Esophagus muscularis mucosa (tissue), 4 donors: Measurements from ENCODE around the gene ST3GAL3. TPM values are rescaled to one million over a fixed set of nuclear protein-coding genes. Genes with fewer than 3 reads are reported as not detected.

Source experiments
- DNase-seq: peaks from one replicate; pipeline ENCODE4 v3.0.0-alpha.2; 2017; ENCODE audit errors: extremely low spot score
- H3K27ac ChIP-seq, 4 donors: fragments of 200-600 bp; sonication (generic); replicated peaks in 1 of 4; 1 replicate in 3 of 4; 2 replicates in 1 of 4; pipeline ENCODE4 v1.5.1; 2016 to 2019; ENCODE audit warnings: mild to moderate bottlenecking in 1 of 4
- H3K27me3 ChIP-seq, 4 donors: fragments of 200-600 bp; sonication (generic); one replicate each; pipeline versions ENCODE4 v1.5.1 to v1.6.0; 2016 to 2019
- H3K36me3 ChIP-seq, 4 donors: fragments of 200-600 bp; sonication (generic); one replicate each; pipeline ENCODE4 v1.5.1; 2016 to 2019
- H3K4me1 ChIP-seq, 4 donors: fragments of 200-600 bp; sonication (generic); one replicate each; pipeline ENCODE4 v1.5.1; 2016 to 2019
- H3K4me3 ChIP-seq, 4 donors: fragments of 200-600 bp; sonication (generic); 1 replicate in 2 of 4; 2 replicates in 2 of 4; pipeline ENCODE4 v1.5.1; 2016 to 2019; ENCODE audit warnings: mild to moderate bottlenecking in 4 of 4, moderate library complexity in 1 of 4
- H3K9me3 ChIP-seq, 4 donors: fragments of 200-600 bp; sonication (generic); 1 replicate in 3 of 4; 2 replicates in 1 of 4; pipeline ENCODE4 v1.5.1; 2016 to 2019
- CTCF ChIP-seq, 3 experiments: fragments of 200-600 bp in 2 of 3; fragments of 450-650 bp in 1 of 3; sonication (generic) in 2 of 3; IDR thresholded peaks; one replicate each; pipeline ENCODE4 v1.5.1; 2017 to 2019; ENCODE audit warnings: antibody characterized with exemption in 3 of 3, mild to moderate bottlenecking in 2 of 3, moderate library complexity in 1 of 3
- EP300 ChIP-seq: sonication (generic); formaldehyde crosslinking; IDR thresholded peaks from one replicate; pipeline ENCODE4 v1.6.1; 2017; ENCODE audit warnings: antibody characterized with exemption
- POLR2A ChIP-seq: fragments of 450-650 bp; IDR thresholded peaks from one replicate; pipeline ENCODE4 v1.6.1; 2017; ENCODE audit warnings: antibody characterized with exemption, moderate library complexity, mild to moderate bottlenecking, low read depth
- POLR2AphosphoS5 ChIP-seq, 2 donors: sonication (generic); formaldehyde crosslinking; IDR thresholded peaks; one replicate each; pipeline ENCODE4 v1.6.1; 2017; ENCODE audit warnings: antibody characterized with exemption in 2 of 2
- WGBS: methylation state at CpG from one replicate; pipeline ENCODE4 v1.1.5; 2018; 5-methylcytosine and 5-hydroxymethylcytosine counted together
- intact Hi-C: fragments of 100-400 bp; cut with DNase I; formaldehyde crosslinking; loops from one replicate; pipeline ENCODE4 v1.15.1; 2023
- total RNA-seq, 4 donors: library from RNA; depleted of rRNA; stranded (reverse); fragments of >200 nt; gene quantifications; one replicate each; pipeline versions ENCODE4 v1.1.0 to v1.2.1, GENCODE V29; 2016

Gene ST3GAL3
- total RNA-seq, 4 donors from 2014 or later, result 23.3 to 37.1 (median 30.1) TPM

- peak in 1 of 2 donors; percentile 37 for TF ChIP-seq POLR2AphosphoS5 (IDR thresholded peaks at IDR 0.05)
- TF ChIP-seq EP300, result no peak
- no peak for TF ChIP-seq CTCF (IDR thresholded peaks at IDR 0.05)
- 30% methylated on average over 2 of the region's 2 CpGs for WGBS
- no peak overlapping the region for H3K4me3 ChIP-seq
- H3K4me1 ChIP-seq, result peaks cover 30 to 63% (median 63%) of the 10 kb centered on the region in 4 donors
- H3K36me3 ChIP-seq, result no peaks in the 10 kb centered on the region
- DNase-seq, result no peak
- no peaks in the 10 kb centered on the region for H3K9me3 ChIP-seq
- peak overlapping the region; percentile 38 to 63 (median 48) for H3K27ac ChIP-seq
- intact Hi-C loops, result no loop called here
- H3K27me3 ChIP-seq, result no peaks in the 10 kb centered on the region
Observed at GRCh38 chr1:43867976-43868740, 160.8 kb downstream of the ST3GAL3 start.

- H3K4me3 ChIP-seq, result no peak overlapping the region
- H3K27ac ChIP-seq, result peak overlapping the region in 3 of 4 donors; percentile 42 to 63 (median 53)
- DNase-seq, result no peak
- peaks cover 30 to 60% (median 58%) of the 10 kb centered on the region in 4 donors for H3K4me1 ChIP-seq
- TF ChIP-seq CTCF (IDR thresholded peaks at IDR 0.05), result no peak
- no peak for TF ChIP-seq EP300
- no peak for TF ChIP-seq POLR2AphosphoS5 (IDR thresholded peaks at IDR 0.05)
- TF ChIP-seq POLR2A, result no peak
- H3K36me3 ChIP-seq, result no peaks in the 10 kb centered on the region
- no peaks in the 10 kb centered on the region for H3K9me3 ChIP-seq
- no peaks in the 10 kb centered on the region for H3K27me3 ChIP-seq
- intact Hi-C loops, result no loop called here
- 17% methylated on average over 2 of the region's 2 CpGs for WGBS
Observed at GRCh38 chr1:43868741-43869067, 161.4 kb downstream of the ST3GAL3 start.

GRCh38 chr1:43870306-43870705 lies 163.0 kb downstream of the ST3GAL3 start:
- no peak for DNase-seq
- H3K9me3 ChIP-seq, result no peaks in the 10 kb centered on the region
- no peaks in the 10 kb centered on the region for H3K36me3 ChIP-seq
- WGBS, result 93% methylated on average over 3 of the region's 3 CpGs
- no peak overlapping the region for H3K27ac ChIP-seq
- no peaks in the 10 kb centered on the region for H3K27me3 ChIP-seq
- intact Hi-C loops, result no loop called here
- peaks cover 23 to 45% (median 42%) of the 10 kb centered on the region in 4 donors for H3K4me1 ChIP-seq
- H3K4me3 ChIP-seq, result no peak overlapping the region
- TF ChIP-seq EP300 (no peak), POLR2AphosphoS5 (IDR thresholded peaks at IDR 0.05) (no peak), POLR2A (no peak), CTCF (IDR thresholded peaks at IDR 0.05) (no peak)

DNA sequence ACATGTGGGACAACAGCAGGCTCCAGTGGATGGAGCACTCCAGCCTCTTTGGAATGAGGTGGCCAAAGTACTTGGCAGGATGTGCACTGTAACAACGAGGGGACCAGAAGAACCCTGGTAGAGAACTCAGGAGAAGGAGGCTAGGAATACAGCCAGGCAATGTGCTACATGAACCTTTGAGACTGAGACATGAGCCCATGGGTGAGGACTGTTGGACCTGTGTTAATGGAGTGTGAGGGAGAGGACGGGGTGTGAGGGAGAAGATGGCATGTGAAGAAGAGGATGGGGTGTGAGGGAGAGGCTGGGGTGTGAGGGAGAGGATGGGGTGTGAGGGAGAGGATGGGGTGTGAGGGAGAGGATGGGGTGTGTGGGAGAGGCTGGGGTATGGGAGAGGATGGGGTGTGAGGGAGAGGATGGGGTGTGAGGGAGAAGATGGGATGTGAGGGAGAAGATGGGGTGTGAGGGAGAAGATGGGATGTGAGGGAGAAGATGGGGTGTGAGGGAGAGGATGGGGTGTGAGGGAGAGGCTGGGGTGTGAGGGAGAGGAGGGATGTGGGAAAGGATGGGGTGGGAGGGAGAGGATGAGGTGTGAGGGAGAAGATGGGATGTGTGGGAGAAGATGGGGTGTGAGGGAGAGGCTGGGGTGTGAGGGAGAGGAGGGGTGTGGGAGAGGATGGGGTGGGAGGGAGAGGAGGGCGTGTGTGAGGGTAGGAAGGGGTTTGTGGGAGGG lies 164.0 kb downstream of the ST3GAL3 start:
- no peaks in the 10 kb centered on the region for H3K36me3 ChIP-seq
- H3K9me3 ChIP-seq, result no peaks in the 10 kb centered on the region
- intact Hi-C loops, result no loop called here
- no peaks in the 10 kb centered on the region for H3K27me3 ChIP-seq
- WGBS, result 91% methylated on average over 3 of the region's 3 CpGs
- H3K4me3 ChIP-seq, result no peak overlapping the region
- H3K27ac ChIP-seq, result no peak overlapping the region
- no peak for TF ChIP-seq EP300
- TF ChIP-seq CTCF (IDR thresholded peaks at IDR 0.05), result no peak
- no peak for TF ChIP-seq POLR2AphosphoS5 (IDR thresholded peaks at IDR 0.05)
- TF ChIP-seq POLR2A, result no peak
- H3K4me1 ChIP-seq, result peaks cover 23 to 40% (median 34%) of the 10 kb centered on the region in 4 donors
- DNase-seq, result no peak
